ENCODE measurements around the gene TRIB2. TPM values are rescaled to one million over a fixed set of nuclear protein-coding genes. Genes with fewer than 3 reads are reported as not detected.

The TRIB2 gene
- polyA plus RNA-seq, 3 donors, result 13.0 to 31.6 (median 27.4) TPM

- no peak overlapping the region for H3K27ac ChIP-seq (ENCODE audit: low read depth, low read length)
- WGBS, 3 donors, result 68 to 92% (median 69%) methylated on average over 4 of the region's 4 CpGs
Observed at GRCh38 chr2:12764075-12764730, 47.5 kb downstream of the TRIB2 start.

DNA sequence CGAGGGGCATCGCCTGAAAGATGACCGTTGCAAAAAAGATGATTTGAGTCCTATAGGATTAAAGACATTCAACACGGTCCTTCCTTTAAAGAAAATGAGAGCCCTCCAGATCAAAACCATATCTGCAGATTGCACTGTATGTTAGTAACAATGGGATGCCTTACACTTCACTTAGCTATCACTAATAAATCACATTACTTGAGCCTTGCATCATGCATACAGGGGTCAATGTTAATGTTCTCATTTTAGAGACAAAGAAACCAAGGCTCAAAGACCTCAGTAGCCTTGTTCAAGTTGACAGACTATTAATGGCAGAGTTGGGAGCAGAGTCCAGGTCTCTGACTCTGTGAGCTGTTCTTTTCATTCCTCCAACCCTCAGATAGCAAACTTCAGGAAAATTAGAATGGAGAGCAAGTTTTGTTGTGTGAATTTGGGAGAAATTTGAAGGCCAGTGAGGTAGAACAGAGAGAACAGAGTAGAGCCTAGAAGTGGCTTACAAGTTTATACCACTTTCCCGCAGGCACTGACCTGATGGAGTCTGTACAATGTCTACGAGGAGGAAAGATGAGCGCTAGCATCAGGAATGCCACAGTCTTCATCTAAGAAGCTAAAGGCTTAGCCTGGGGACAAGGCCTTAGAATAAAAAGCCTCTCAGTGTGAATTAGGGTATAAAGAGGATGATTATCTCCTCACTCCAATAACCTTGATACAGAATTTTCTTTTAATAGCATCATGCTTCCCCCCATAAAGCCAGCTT lies 48.3 kb downstream of the TRIB2 start:
- WGBS, 3 donors, result 89 to 91% (median 90%) methylated on average over 7 of the region's 7 CpGs
- H3K27ac ChIP-seq (ENCODE audit: low read depth, low read length), result no peak overlapping the region

DNA sequence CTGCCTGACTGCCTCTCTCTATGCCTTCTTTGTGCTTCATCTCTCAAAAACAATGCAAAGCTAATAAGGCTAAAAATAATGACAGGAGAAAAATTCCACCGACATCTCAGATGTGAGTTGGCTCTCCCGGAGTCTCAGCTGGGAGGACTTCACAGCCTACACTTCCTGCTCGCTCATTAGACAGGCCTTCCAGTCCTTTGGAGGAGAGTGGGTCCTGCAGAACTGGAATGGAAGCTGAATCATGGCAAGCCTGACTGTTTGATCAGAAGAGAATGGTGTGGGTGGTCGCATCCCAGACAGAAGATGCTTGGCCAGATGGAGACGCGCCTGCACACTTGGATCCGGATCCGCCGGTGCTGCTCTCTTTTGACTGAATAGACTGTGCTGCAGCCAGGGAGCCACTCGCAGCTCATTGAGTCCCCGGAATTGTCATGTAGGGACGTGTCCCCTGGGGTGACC lies 49.7 kb downstream of the TRIB2 start:
- WGBS, 3 donors, result 84 to 88% (median 85%) methylated on average over 12 of the region's 12 CpGs
- H3K27ac ChIP-seq (ENCODE audit: low read depth, low read length), result no peak overlapping the region

GRCh38 chr2:12767541-12767940 lies 50.8 kb downstream of the TRIB2 start:
- H3K27ac ChIP-seq (ENCODE audit: low read depth, low read length), result no peak overlapping the region
- 91 to 96% (median 94%) methylated on average over 8 of the region's 8 CpGs for WGBS, 3 donors

GRCh38 chr2:12767996-12768624 lies 51.4 kb downstream of the TRIB2 start:
- WGBS, 3 donors, result 70 to 80% (median 78%) methylated on average over 3 of the region's 3 CpGs
- H3K27ac ChIP-seq (ENCODE audit: low read depth, low read length), result no peak overlapping the region

- 34 to 74% (median 45%) methylated on average over 9 of the region's 9 CpGs for WGBS, 3 donors
- no peak overlapping the region for H3K27ac ChIP-seq (ENCODE audit: low read depth, low read length)
Observed at GRCh38 chr2:12769492-12770105, 52.9 kb downstream of the TRIB2 start.

DNA sequence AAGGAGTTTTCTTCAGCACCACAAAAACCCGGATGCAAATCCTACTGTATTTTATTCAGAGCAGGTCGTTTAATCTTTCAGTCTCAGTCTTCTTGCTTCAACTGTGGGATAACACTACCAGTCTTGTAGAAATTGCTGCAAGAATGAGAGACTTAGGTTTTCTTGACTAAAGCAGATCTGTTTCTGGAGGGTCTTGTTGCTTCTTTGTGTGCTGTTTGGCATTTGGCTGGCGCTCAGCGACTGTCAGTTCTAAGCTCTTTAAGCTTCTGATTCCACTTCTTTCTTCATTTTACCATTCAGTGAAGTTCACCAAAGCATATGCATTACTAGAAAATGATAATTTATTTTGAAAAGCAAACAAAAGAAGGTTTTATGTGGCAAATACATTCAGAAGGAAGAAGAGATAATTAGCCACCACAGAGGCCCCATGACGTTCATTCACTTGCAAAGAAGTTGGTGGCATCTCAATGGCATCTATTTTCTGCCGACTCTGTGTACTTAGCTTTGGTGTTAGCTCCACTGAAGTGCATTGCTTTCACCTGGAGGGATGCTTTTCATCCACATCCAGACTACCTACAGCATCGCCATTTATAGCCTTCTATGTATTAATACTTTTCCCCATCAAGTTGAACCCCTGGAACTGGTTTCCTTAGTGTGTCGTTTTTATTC lies 53.7 kb downstream of the TRIB2 start:
- no peak overlapping the region for H3K27ac ChIP-seq (ENCODE audit: low read depth, low read length)
- WGBS, 3 donors, result 68 to 81% (median 80%) methylated on average over 8 of the region's 8 CpGs

DNA sequence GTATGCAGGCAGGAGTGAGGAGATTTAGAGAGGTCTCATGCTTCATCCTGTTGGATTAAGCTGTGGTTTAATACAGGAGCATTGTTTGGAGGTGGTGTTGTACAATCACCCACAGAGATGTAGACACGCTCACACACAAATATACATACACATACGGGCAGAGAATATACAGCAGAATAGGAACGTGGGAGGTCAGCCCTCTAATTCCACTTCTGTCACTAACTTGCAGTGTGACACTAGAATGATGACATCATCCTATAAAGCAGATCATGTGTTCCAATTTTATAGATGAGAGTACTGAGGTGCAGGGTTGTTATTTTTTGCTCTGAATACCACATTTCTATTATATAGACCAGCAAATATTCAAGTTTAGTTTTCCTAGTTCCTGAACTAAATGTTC lies 54.4 kb downstream of the TRIB2 start:
- no peak overlapping the region for H3K27ac ChIP-seq (ENCODE audit: low read depth, low read length)
- WGBS, 3 donors, result 89 to 96% (median 93%) methylated on average over 3 of the region's 3 CpGs

- 24 to 59% (median 48%) methylated on average over 3 of the region's 3 CpGs for WGBS, 3 donors
- H3K27ac ChIP-seq (ENCODE audit: low read depth, low read length), result no peak overlapping the region
Observed at GRCh38 chr2:12773586-12774394, 57.1 kb downstream of the TRIB2 start.

- 63 to 83% (median 67%) methylated on average over 1 of the region's 1 CpG for WGBS, 3 donors
- H3K27ac ChIP-seq (ENCODE audit: low read depth, low read length), result no peak overlapping the region
Observed at GRCh38 chr2:12774395-12774727, 57.6 kb downstream of the TRIB2 start.

DNA sequence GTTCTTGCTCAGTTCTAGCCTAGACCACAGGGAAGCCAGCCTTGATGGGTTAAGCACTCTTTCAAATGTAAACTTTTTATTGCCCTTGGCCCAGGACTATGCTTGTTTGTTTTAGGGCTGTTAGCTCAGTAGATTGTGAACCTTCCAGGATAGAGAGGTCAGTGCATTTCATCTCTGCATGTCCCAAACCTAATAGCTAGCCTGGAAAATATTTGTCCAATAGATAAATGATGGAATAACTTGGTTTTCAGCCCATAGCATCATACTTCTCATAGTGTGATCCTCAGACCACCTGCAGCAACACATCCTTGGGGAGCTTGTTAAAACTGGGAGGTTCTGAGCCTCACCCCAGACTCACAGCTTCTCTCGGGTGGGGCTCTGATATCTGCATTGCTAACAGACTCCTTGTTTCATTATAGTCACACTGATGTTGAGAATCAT lies 59.8 kb downstream of the TRIB2 start:
- no peak overlapping the region for H3K27ac ChIP-seq (ENCODE audit: low read depth, low read length)
- WGBS, 3 donors, result 48 to 70% (median 63%) methylated on average over 1 of the region's 1 CpG

DNA sequence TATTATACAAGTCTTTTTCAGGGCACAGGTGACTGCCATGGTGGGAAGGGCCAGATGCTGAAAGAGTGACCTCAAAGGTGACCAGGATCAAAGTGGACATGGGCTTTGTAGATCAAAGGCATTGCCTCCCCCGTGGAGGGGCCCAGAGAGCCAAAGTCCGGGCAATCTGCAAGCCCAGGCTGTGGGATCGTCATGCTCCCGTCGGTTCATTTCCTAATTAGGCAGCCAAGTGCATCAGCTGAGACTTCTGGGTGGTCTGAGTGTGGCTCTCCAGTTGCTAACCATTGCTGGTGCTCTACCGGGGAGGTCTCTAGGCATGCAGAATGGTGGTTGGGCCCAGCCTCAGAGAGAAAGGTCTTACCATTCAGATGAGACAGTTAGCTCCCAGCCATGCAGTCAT lies 61.6 kb downstream of the TRIB2 start:
- H3K27ac ChIP-seq (ENCODE audit: low read depth, low read length), result no peak overlapping the region
- 67 to 87% (median 79%) methylated on average over 6 of the region's 6 CpGs for WGBS, 3 donors

- WGBS, 3 donors, result 84 to 92% (median 92%) methylated on average over 12 of the region's 12 CpGs
- no peak overlapping the region for H3K27ac ChIP-seq (ENCODE audit: low read depth, low read length)
Observed at GRCh38 chr2:12778811-12779579, 62.3 kb downstream of the TRIB2 start.

GRCh38 chr2:12781329-12781728 lies 64.6 kb downstream of the TRIB2 start:
- H3K27ac ChIP-seq (ENCODE audit: low read depth, low read length), result no peak overlapping the region

- WGBS, 3 donors, result 45 to 81% (median 54%) methylated on average over 7 of the region's 7 CpGs
- no peak overlapping the region for H3K27ac ChIP-seq (ENCODE audit: low read depth, low read length)
Observed at GRCh38 chr2:12787891-12788801, 71.4 kb downstream of the TRIB2 start.

GRCh38 chr2:12791906-12792305 lies 75.2 kb downstream of the TRIB2 start:
- WGBS, 3 donors, result 89 to 92% (median 90%) methylated on average over 3 of the region's 3 CpGs
- H3K27ac ChIP-seq (ENCODE audit: low read depth, low read length), result no peak overlapping the region

All from adipose tissue (tissue), 3 donors.